Parathyroid adenoma (tissue), 2 donors: Measurements from ENCODE around the gene TSHR.

Experiments used
- H2AFZ ChIP-seq: fragments of 300-600 bp; sonication (generic); one replicate; pipeline ENCODE4 v1.7.0; 2017; ENCODE audit warnings: antibody characterized with exemption, mild to moderate bottlenecking
- H3K27ac ChIP-seq: fragments of 300-600 bp; sonication (generic); one replicate; pipeline ENCODE4 v1.7.0; 2017
- H3K27me3 ChIP-seq: fragments of 300-600 bp; sonication (generic); one replicate; pipeline ENCODE4 v1.7.0; 2017; ENCODE audit warnings: low read length; ENCODE audit not compliant: control insufficient read depth, insufficient read depth
- H3K36me3 ChIP-seq: fragments of 300-600 bp; sonication (generic); one replicate; pipeline ENCODE4 v1.7.0; 2017; ENCODE audit warnings: low read length; ENCODE audit not compliant: control insufficient read depth, insufficient read depth
- H3K4me1 ChIP-seq: fragments of 300-600 bp; sonication (generic); one replicate; pipeline ENCODE4 v1.7.0; 2017; ENCODE audit warnings: control low read depth
- H3K4me2 ChIP-seq: fragments of 300-600 bp; sonication (generic); one replicate; pipeline ENCODE4 v1.7.0; 2017; ENCODE audit warnings: low read length
- H3K4me3 ChIP-seq: fragments of 300-600 bp; sonication (generic); one replicate; pipeline ENCODE4 v1.7.0; 2017; ENCODE audit warnings: low read depth, low read length
- H3K79me2 ChIP-seq: fragments of 300-600 bp; sonication (generic); one replicate; pipeline ENCODE4 v1.7.0; 2017; ENCODE audit warnings: control low read depth
- H3K9ac ChIP-seq: fragments of 300-600 bp; sonication (generic); one replicate; pipeline ENCODE4 v1.7.0; 2017; ENCODE audit warnings: mild to moderate bottlenecking
- H3K9me3 ChIP-seq: fragments of 300-600 bp; sonication (generic); one replicate; pipeline ENCODE4 v1.7.0; 2017; ENCODE audit warnings: low read length; ENCODE audit not compliant: control insufficient read depth
- TF ChIP-seq, protein P1 (sequence below): fragments of 300-600 bp; sonication (generic); IDR thresholded peaks from one replicate; pipeline ENCODE4 v1.7.0; 2017; ENCODE audit warnings: antibody characterized with exemption, mild to moderate bottlenecking
- donor health status: primary hyperparathyroidism.

The TSHR gene

DNA sequence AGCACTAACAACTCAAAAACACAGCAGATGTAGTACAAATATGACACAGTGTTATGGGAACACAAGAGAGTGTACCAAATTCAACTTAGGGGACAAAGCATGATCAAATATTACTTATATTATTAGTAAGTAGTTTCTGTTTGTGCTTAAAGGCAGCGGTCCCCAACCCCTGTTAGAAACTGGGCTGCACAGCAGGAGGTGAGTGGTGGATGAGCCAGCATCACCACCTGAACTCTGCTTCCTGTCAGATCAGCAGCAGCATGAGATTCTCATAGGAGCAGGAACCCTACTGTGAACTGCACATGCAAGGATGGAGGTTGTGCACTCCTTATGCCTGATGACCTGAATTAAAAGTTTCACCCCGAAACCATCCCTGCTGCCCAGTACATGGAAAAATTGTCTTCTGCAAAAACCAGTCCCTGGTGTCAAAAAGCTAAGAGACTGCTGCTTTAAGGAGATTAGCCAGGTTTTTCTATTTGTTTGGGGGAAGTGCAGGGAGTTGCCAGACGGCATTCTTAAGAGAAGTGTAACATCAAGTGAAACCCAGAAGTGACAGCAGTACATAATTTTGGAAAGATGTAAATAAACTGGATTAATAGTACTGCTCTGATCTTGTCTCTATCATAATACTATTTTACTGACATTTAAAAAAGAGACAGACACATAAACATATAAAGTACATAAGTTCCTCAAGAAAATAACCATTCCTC lies 238.7 kb downstream of the TSHR start:
- Histone ChIP-seq H3K27ac (no peak overlapping the region), H3K36me3 (no peaks in the 10 kb centered on the region), H3K4me3 (no peak overlapping the region), H3K9me3 (no peaks in the 10 kb centered on the region), H3K79me2 (peaks cover 2% of the 10 kb centered on the region), H3K4me2 (no peak overlapping the region), H2AFZ (no peak overlapping the region), H3K9ac (no peak overlapping the region), H3K27me3 (no peaks in the 10 kb centered on the region), H3K4me1 (no peaks in the 10 kb centered on the region)
- TF ChIP-seq, protein P1, sequence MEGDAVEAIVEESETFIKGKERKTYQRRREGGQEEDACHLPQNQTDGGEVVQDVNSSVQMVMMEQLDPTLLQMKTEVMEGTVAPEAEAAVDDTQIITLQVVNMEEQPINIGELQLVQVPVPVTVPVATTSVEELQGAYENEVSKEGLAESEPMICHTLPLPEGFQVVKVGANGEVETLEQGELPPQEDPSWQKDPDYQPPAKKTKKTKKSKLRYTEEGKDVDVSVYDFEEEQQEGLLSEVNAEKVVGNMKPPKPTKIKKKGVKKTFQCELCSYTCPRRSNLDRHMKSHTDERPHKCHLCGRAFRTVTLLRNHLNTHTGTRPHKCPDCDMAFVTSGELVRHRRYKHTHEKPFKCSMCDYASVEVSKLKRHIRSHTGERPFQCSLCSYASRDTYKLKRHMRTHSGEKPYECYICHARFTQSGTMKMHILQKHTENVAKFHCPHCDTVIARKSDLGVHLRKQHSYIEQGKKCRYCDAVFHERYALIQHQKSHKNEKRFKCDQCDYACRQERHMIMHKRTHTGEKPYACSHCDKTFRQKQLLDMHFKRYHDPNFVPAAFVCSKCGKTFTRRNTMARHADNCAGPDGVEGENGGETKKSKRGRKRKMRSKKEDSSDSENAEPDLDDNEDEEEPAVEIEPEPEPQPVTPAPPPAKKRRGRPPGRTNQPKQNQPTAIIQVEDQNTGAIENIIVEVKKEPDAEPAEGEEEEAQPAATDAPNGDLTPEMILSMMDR, result no peak
